Endothelial cell of umbilical vein (primary cell): ENCODE results near the gene AQP10. TPM values are rescaled to one million over a fixed set of nuclear protein-coding genes. Genes with fewer than 3 reads are reported as not detected.

Experiments
- BruUV-seq: library from RNA; stranded (reverse); fragments of 400-500 nt; replicated peaks from 2 replicates; lab custom pipeline; 2021; lab: Mats Ljungman, UMichigan
- CTCF ChIA-PET: fragments of 300-600, 350-600 bp; sonication (Branson Sonifier 250); formaldehyde crosslinking; loops from one replicate; lab custom pipeline; 2021; ENCODE audit warnings: antibody characterized with exemption, inconsistent platforms; lab: Charles Lee
- POLR2A ChIA-PET: fragments of 300-600, 350-600 bp; sonication (Branson Sonifier 250); formaldehyde crosslinking; loops from one replicate; lab custom pipeline; 2021; ENCODE audit warnings: antibody characterized with exemption, inconsistent platforms; lab: Charles Lee
- DNase-seq: peaks from one replicate; pipeline ENCODE4 v3.0.0-alpha.2; 2011; ENCODE audit warnings: low read depth, low spot score
- FAIRE-seq: peaks from 2 replicates; lab custom pipeline; 2011; peaks lifted over from hg19 to GRCh38; lab: Jason Lieb, UNC
- H2AFZ ChIP-seq: 2 replicates; pipeline ENCODE4 v1.6.0; 2012; ENCODE audit warnings: low read depth, low read length, control low read depth, inconsistent platforms
- H3K27ac ChIP-seq: 2 replicates; pipeline ENCODE4 v1.5.1; 2011; ENCODE audit warnings: low read depth, mild to moderate bottlenecking, control low read depth, low read length, moderate library complexity; ENCODE audit not compliant: insufficient read depth
- H3K27me3 ChIP-seq, 2 experiments: 2 replicates each; pipeline versions ENCODE4 v1.6.0 to v1.6.1; 2011; ENCODE audit warnings: low read length in 2 of 2, mixed read lengths in 1 of 2; ENCODE audit not compliant: control insufficient read depth in 2 of 2, insufficient read depth in 2 of 2
- H3K36me3 ChIP-seq, 2 experiments: 2 replicates in 1 of 2; 3 replicates in 1 of 2; pipeline ENCODE4 v1.5.1; 2011; ENCODE audit warnings: low read length in 2 of 2, mild to moderate bottlenecking in 1 of 2, moderate library complexity in 1 of 2; ENCODE audit not compliant: control insufficient read depth in 2 of 2, insufficient read depth in 2 of 2; ENCODE audit errors: extremely low read depth in 1 of 2
- H3K4me1 ChIP-seq: 3 replicates; pipeline ENCODE4 v1.5.1; 2011; ENCODE audit warnings: mild to moderate bottlenecking, low read length; ENCODE audit not compliant: control insufficient read depth, insufficient read depth; ENCODE audit errors: extremely low read depth
- H3K4me2 ChIP-seq: 2 replicates; pipeline ENCODE4 v1.6.1; 2011; ENCODE audit warnings: low read length, control low read depth, mixed read lengths; ENCODE audit not compliant: insufficient read depth
- H3K4me3 ChIP-seq, 3 experiments: fragments of 200-600 bp in 1 of 3; sonication (generic), shearing (Covaris generic) in 1 of 3; replicated peaks in 1 of 3; 2 replicates each; pipeline ENCODE4 v1.5.1; 2011 to 2016; ENCODE audit warnings: control low read depth in 3 of 3, low read length in 3 of 3, mild to moderate bottlenecking in 2 of 3, inconsistent platforms in 1 of 3, low read depth in 1 of 3, moderate library complexity in 1 of 3; ENCODE audit not compliant: insufficient read depth in 1 of 3
- H3K79me2 ChIP-seq: 2 replicates; pipeline ENCODE4 v1.6.0; 2012; ENCODE audit warnings: low read length, inconsistent platforms; ENCODE audit not compliant: control insufficient read depth, insufficient read depth
- H3K9ac ChIP-seq: replicated peaks from 2 replicates; pipeline ENCODE3; 2011; ENCODE audit warnings: low read length, control low read depth; ENCODE audit not compliant: insufficient read depth; ENCODE audit errors: extremely low read depth
- H3K9me1 ChIP-seq: replicated peaks from 3 replicates; pipeline ENCODE4 v1.6.0; 2011; ENCODE audit warnings: mild to moderate bottlenecking, low read length; ENCODE audit not compliant: control insufficient read depth, insufficient read depth; ENCODE audit errors: extremely low read depth
- H3K9me3 ChIP-seq: replicated peaks from 2 replicates; pipeline ENCODE4 v1.5.1; 2012; ENCODE audit warnings: low read length, inconsistent platforms; ENCODE audit not compliant: control insufficient read depth, insufficient read depth
- H4K20me1 ChIP-seq: replicated peaks from 2 replicates; pipeline ENCODE3; 2011; ENCODE audit warnings: mild to moderate bottlenecking, low read length; ENCODE audit not compliant: control insufficient read depth, insufficient read depth; ENCODE audit errors: extremely low read depth
- EZH2 ChIP-seq: IDR thresholded peaks from 2 replicates; pipeline ENCODE4 v1.6.1; 2012; ENCODE audit warnings: borderline replicate concordance, low read depth, mild to moderate bottlenecking, moderate library complexity, low read length, inconsistent platforms; ENCODE audit not compliant: severe bottlenecking
- FOS ChIP-seq: IDR thresholded peaks from 2 replicates; pipeline ENCODE4 v1.6.1; 2011; ENCODE audit warnings: mild to moderate bottlenecking, low read length, moderate library complexity, borderline replicate concordance; ENCODE audit not compliant: insufficient read depth
- JUN ChIP-seq: IDR thresholded peaks from 2 replicates; pipeline ENCODE4 v1.6.1; 2011; ENCODE audit warnings: borderline replicate concordance, low read depth; ENCODE audit not compliant: insufficient read length, insufficient read depth
- MYC ChIP-seq: IDR thresholded peaks from one replicate; pipeline ENCODE4 v1.6.1; 2011; ENCODE audit warnings: mild to moderate bottlenecking, low read depth, low read length
- POLR2A ChIP-seq: IDR thresholded peaks from 2 replicates; pipeline ENCODE4 v1.6.1; 2012; ENCODE audit warnings: low read depth, mild to moderate bottlenecking, control low read depth, low read length
- POLR2AphosphoS5 ChIP-seq: IDR thresholded peaks from 2 replicates; pipeline ENCODE4 v1.6.1; 2012; ENCODE audit warnings: low read depth, mild to moderate bottlenecking, control low read depth, low read length, moderate library complexity; ENCODE audit not compliant: insufficient read depth
- dilution Hi-C: fragments of 300-500 bp; cut with MboI; formaldehyde crosslinking; loops from one replicate; pipeline ENCODE4 v1.15.0; 2019; ENCODE audit warnings: low sequenced_read_pairs; ENCODE audit not compliant: extremely low pct_ligation_motif_present
- intact Hi-C: fragments of 100-400 bp; cut with micrococcal nuclease; formaldehyde crosslinking; loops from one replicate; pipeline ENCODE4 v1.10.0; 2022
- polyA plus RNA-seq, 4 experiments: library from polyadenylated mRNA; depleted of rRNA in 3 of 4; stranded (reverse) in 3 of 4; unstranded in 1 of 4; fragments of >200 nt; gene quantifications; 2 replicates each; pipeline versions ENCODE4 v1.2.1 to v1.2.3, GENCODE V29; 2011 to 2012; ENCODE audit warnings: missing spikeins in 1 of 4
- total RNA-seq: library from RNA; stranded (reverse); gene quantifications from 2 replicates; pipeline ENCODE4 v1.2.3, GENCODE V29; 2021
- TF ChIP-seq, protein P1 (sequence below), 2 donors: IDR thresholded peaks; 1 replicate in 1 of 2; 2 replicates in 1 of 2; pipeline ENCODE4 v1.5.1; 2011; ENCODE audit warnings: low read length in 2 of 2, mild to moderate bottlenecking in 2 of 2, moderate library complexity in 2 of 2, control low read depth in 1 of 2, inconsistent platforms in 1 of 2, low read depth in 1 of 2; ENCODE audit not compliant: insufficient read depth in 1 of 2; ENCODE audit errors: extremely low read depth in 1 of 2
- TF ChIP-seq, protein P2 (sequence below): IDR thresholded peaks from 2 replicates; pipeline ENCODE4 v1.6.1; 2011; ENCODE audit not compliant: insufficient read depth, insufficient read length

AQP10 gene
- total and polyA plus RNA-seq, 2 donors (not counting 3 experiments of a cell fraction or from before 2014, with no cell fraction given), result not detected

DNA sequence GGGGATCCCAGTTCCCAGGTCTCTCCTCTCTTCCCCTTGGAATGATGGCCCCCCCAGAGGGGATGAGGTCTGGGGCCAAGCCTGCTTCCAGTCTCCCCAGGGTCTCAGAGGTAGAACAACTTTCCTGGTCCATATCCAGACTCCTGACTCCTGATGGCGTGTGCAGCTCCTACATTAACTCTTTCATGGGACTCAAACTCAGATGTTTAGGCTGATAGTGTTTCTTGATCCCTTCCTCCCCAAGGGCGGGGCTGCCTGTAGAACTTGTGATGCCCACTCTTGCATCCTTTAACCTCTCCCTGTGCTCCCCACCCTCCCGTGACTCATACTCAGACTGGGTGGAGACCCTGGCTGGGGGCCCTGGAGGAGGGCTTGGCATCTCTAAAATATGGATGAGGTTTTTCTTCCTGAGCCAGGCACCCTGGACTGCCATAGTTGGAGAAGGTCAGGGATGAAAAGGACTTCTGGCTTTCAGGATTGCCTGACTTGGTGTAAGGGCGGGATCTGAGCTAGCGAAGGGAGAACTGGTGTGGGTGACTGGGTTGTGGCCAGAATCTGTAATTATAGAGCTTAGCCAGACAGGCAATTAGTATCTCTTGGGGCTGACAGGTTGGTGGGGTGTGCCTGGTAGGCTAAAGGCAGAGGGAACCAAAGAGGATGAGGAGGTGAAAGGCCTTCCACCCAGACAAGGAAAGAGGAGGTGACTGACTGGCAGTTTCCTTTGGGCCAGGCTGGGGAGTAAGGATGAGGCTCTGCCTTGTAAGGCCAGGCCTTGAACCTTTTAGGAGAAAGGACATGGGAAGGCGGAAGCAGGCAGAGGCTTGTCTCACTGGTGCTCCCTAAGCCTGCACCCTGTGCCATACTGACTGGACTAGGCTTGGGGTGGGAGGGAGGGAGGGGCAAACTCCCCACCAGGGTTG is 5.9 kb downstream of the AQP10 start:
- POLR2A ChIA-PET, result interaction anchor here (1.0 kb wide), 1 partner anchor 8 kb away, joined by 4 read pairs; no protein-coding TSS in a partner anchor
- Histone ChIP-seq H3K9me3 (no peaks in the 10 kb centered on the region), H3K4me3 (peak overlapping the region in 2 of 3 experiments; percentile 75 to 88), H3K4me2 (peak overlapping the region; percentile 73), H4K20me1 (no peaks in the 10 kb centered on the region), H2AFZ (no peak overlapping the region), H3K27ac (peak overlapping the region; percentile 52), H3K9ac (peak overlapping the region; percentile 65), H3K4me1 (peaks cover 22% of the 10 kb centered on the region), H3K9me1 (no peaks in the 10 kb centered on the region), H3K27me3 (peaks cover 0 to 6% of the 10 kb centered on the region in 2 experiments), H3K79me2 (peaks cover 7% of the 10 kb centered on the region), H3K36me3 (peaks cover 0 to 13% of the 10 kb centered on the region in 2 experiments)
- no peak for TF ChIP-seq POLR2AphosphoS5
- TF ChIP-seq POLR2A, result no peak
- TF ChIP-seq JUN, result peak; percentile 11
- TF ChIP-seq, protein P1, sequence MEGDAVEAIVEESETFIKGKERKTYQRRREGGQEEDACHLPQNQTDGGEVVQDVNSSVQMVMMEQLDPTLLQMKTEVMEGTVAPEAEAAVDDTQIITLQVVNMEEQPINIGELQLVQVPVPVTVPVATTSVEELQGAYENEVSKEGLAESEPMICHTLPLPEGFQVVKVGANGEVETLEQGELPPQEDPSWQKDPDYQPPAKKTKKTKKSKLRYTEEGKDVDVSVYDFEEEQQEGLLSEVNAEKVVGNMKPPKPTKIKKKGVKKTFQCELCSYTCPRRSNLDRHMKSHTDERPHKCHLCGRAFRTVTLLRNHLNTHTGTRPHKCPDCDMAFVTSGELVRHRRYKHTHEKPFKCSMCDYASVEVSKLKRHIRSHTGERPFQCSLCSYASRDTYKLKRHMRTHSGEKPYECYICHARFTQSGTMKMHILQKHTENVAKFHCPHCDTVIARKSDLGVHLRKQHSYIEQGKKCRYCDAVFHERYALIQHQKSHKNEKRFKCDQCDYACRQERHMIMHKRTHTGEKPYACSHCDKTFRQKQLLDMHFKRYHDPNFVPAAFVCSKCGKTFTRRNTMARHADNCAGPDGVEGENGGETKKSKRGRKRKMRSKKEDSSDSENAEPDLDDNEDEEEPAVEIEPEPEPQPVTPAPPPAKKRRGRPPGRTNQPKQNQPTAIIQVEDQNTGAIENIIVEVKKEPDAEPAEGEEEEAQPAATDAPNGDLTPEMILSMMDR (IDR thresholded peaks at IDR 0.05; ENCODE audit: extremely low read depth in 1 of 2, insufficient read depth in 1 of 2, low read depth in 1 of 2, low read length in 2 of 2), result no peak
- TF ChIP-seq MYC, result no peak
- TF ChIP-seq FOS, result no peak
- no peak for TF ChIP-seq EZH2
- TF ChIP-seq, protein P2, sequence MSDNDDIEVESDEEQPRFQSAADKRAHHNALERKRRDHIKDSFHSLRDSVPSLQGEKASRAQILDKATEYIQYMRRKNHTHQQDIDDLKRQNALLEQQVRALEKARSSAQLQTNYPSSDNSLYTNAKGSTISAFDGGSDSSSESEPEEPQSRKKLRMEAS, result no peak
- dilution Hi-C loops, result no loop called here
- intact Hi-C loops, result loop anchor here (1.0 to 5.0 kb wide), 7 partner anchors 8 to 232 kb away; partner anchors contain the start of genes HAX1, UBAP2L and UBE2Q1
- TSS peak; percentile 56 for BruUV-seq
- DNase-seq (peak; percentile 15), FAIRE-seq (no peak)
- CTCF ChIA-PET, result interaction anchor here (0.7 to 7.8 kb wide), 13 partner anchors 8 to 317 kb away, joined by 3 to 210 read pairs (median 3); no protein-coding TSS in a partner anchor
